B cell (primary cell): Measurements from ENCODE around the gene C3. TPM values are rescaled to one million over a fixed set of nuclear protein-coding genes. Genes with fewer than 3 reads are reported as not detected.

Experiments used
- polyA plus RNA-seq: library from polyadenylated mRNA; depleted of rRNA; stranded (reverse); fragments of >200 nt; gene quantifications from 2 replicates; pipeline ENCODE4 v1.2.3, GENCODE V29; 2012
- total RNA-seq, 2 donors: library from RNA; stranded (reverse); fragments of 120-200 nt in 1 of 2; gene quantifications; 1 replicate in 1 of 2; 2 replicates in 1 of 2; pipeline versions ENCODE4 v1.2.3 to v1.2.4, GENCODE V29; 2013 to 2022

C3 gene
- total and polyA plus RNA-seq, 2 donors (not counting 1 experiment from before 2014, with no cell fraction given), result 0.01 to 0.47 TPM

Other genes with a start within 250 kb of the C3 start
- 117 and 119 TPM in 2 replicates for gene DENND1C, start 238.9 kb downstream of the C3 start, total RNA-seq
- 132 and 134 TPM in 2 replicates for gene DENND1C, start 238.9 kb downstream of the C3 start, polyA plus RNA-seq
- gene TUBB4A, start 218.3 kb downstream of the C3 start, total RNA-seq, result 21.9 and 22.1 TPM in 2 replicates
- gene TUBB4A, start 218.3 kb downstream of the C3 start, polyA plus RNA-seq, result 3.3 and 3.9 TPM in 2 replicates
- gene TNFSF9, start 189.6 kb downstream of the C3 start, total RNA-seq, result 11.7 TPM in 2 replicates
- 8.9 and 24.3 TPM in 2 replicates for gene TNFSF9, start 189.6 kb downstream of the C3 start, polyA plus RNA-seq
- 48.5 and 49.1 TPM in 2 replicates for gene CD70, start 129.5 kb downstream of the C3 start, total RNA-seq
- gene CD70, start 129.5 kb downstream of the C3 start, polyA plus RNA-seq, result 14.6 and 23.9 TPM in 2 replicates
- gene TNFSF14, start 50.5 kb downstream of the C3 start, total RNA-seq, result 0.37 and 0.58 TPM in 2 replicates
- 0.04 and 0.06 TPM in 2 replicates for gene TNFSF14, start 50.5 kb downstream of the C3 start, polyA plus RNA-seq
- gene GPR108, start 16.9 kb upstream of the C3 start, total RNA-seq, result 78.8 and 79.0 TPM in 2 replicates
- gene GPR108, start 16.9 kb upstream of the C3 start, polyA plus RNA-seq, result 82.5 and 100.0 TPM in 2 replicates
- 42.7 and 53.3 TPM in 2 replicates for gene TRIP10, start 19.0 kb upstream of the C3 start, total RNA-seq
- gene TRIP10, start 19.0 kb upstream of the C3 start, polyA plus RNA-seq, result 5.9 and 9.1 TPM in 2 replicates
- gene SH2D3A, start 46.8 kb upstream of the C3 start, total RNA-seq, result 33.5 and 36.1 TPM in 2 replicates
- 54.1 and 61.1 TPM in 2 replicates for gene SH2D3A, start 46.8 kb upstream of the C3 start, polyA plus RNA-seq
- 98.8 and 104 TPM in 2 replicates for gene VAV1, start 52.1 kb upstream of the C3 start, total RNA-seq
- gene VAV1, start 52.1 kb upstream of the C3 start, polyA plus RNA-seq, result 62.7 and 65.0 TPM in 2 replicates
- gene ADGRE1, start 166.9 kb upstream of the C3 start, total RNA-seq, result 0.24 TPM in 1 of 2 replicates, not detected in the other
- gene ADGRE1, start 166.9 kb upstream of the C3 start, polyA plus RNA-seq, result 0.21 and 0.33 TPM in 2 replicates